GM12878 (cell line): ENCODE data around the gene YWHAG. TPM values are rescaled to one million over a fixed set of nuclear protein-coding genes. Genes with fewer than 3 reads are reported as not detected.

Source experiments
- ATAC-seq: fragments of 200-7000 bp; cut with Tn5 transposase; 3 replicates; pipeline ENCODE4 v1.9.1; 2020; ENCODE audit warnings: mild to moderate bottlenecking, moderate library complexity
- BruUV-seq: library from RNA; stranded (reverse); fragments of 400-500 nt; replicated peaks from 2 replicates; lab custom pipeline; 2021; lab: Mats Ljungman, UMichigan
- CTCF ChIA-PET: fragments of 300-600 bp; sonication (Branson Sonifier 250); formaldehyde crosslinking; extraction: SDS; loops from one replicate; lab custom pipeline; 2021; ENCODE audit warnings: inconsistent platforms; lab: Yijun Ruan, JAX
- POLR2A ChIA-PET: fragments of 350-600 bp; formaldehyde crosslinking; extraction: SDS; loops from one replicate; lab custom pipeline; 2021; ENCODE audit warnings: inconsistent platforms; lab: Charles Lee
- RAD21 ChIA-PET: fragments of 300-600 bp; sonication (Branson Sonifier 250); formaldehyde crosslinking; loops from one replicate; lab custom pipeline; 2023; ENCODE audit warnings: antibody characterized with exemption; ENCODE audit not compliant: unreplicated experiment; lab: Charles Lee
- SMC1A ChIA-PET: fragments of 300-600 bp; sonication (Branson Sonifier 250); formaldehyde crosslinking; loops from one replicate; lab custom pipeline; 2023; ENCODE audit not compliant: unreplicated experiment, uncharacterized antibody; lab: Charles Lee
- DNase-seq: peaks from one replicate; pipeline ENCODE4 v3.0.0-alpha.2; 2011; ENCODE audit warnings: low read depth, low spot score
- FAIRE-seq: peaks from 3 replicates; lab custom pipeline; 2011; peaks lifted over from hg19 to GRCh38; lab: Jason Lieb, UNC
- H2AFZ ChIP-seq: 2 replicates; pipeline ENCODE4 v1.6.0; 2011; ENCODE audit warnings: low read depth, low read length, control low read depth; ENCODE audit not compliant: control insufficient read depth
- H3K27ac ChIP-seq: 2 replicates; pipeline ENCODE4 v1.5.1; 2011; ENCODE audit warnings: control low read depth; ENCODE audit not compliant: control insufficient read depth, insufficient read depth
- H3K27me3 ChIP-seq, 2 experiments: replicated peaks in 1 of 2; 2 replicates each; pipeline versions ENCODE4 v1.6.0 to v1.6.1; 2011; ENCODE audit warnings: low read length in 1 of 2; ENCODE audit not compliant: control insufficient read depth in 2 of 2, insufficient read depth in 2 of 2
- H3K36me3 ChIP-seq, 2 experiments: 2 replicates each; pipeline ENCODE4 v1.5.1; 2011; ENCODE audit warnings: low read length in 1 of 2; ENCODE audit not compliant: control insufficient read depth in 2 of 2, insufficient read depth in 2 of 2
- H3K4me1 ChIP-seq: 2 replicates; pipeline ENCODE4 v1.6.1; 2011; ENCODE audit warnings: mild to moderate bottlenecking, low read length, moderate library complexity, mixed read lengths; ENCODE audit not compliant: control insufficient read depth, insufficient read depth
- H3K4me2 ChIP-seq: 2 replicates; pipeline ENCODE4 v1.6.0; 2011; ENCODE audit warnings: control low read depth; ENCODE audit not compliant: control insufficient read depth, insufficient read depth
- H3K4me3 ChIP-seq: fragments of 200-600 bp; sonication (generic); 2 replicates; pipeline ENCODE4 v1.5.1; 2016
- H3K79me2 ChIP-seq: 2 replicates; pipeline ENCODE4 v1.6.0; 2011; ENCODE audit warnings: low read length; ENCODE audit not compliant: control insufficient read depth, insufficient read depth
- H3K9ac ChIP-seq: 2 replicates; pipeline ENCODE4 v1.8.0; 2011; ENCODE audit warnings: low read length, control low read depth, mixed read lengths; ENCODE audit not compliant: control insufficient read depth, insufficient read depth
- H3K9me3 ChIP-seq: replicated peaks from 3 replicates; pipeline ENCODE4 v1.5.1; 2011; ENCODE audit warnings: mild to moderate bottlenecking, low read length; ENCODE audit not compliant: control insufficient read depth, insufficient read depth
- H4K20me1 ChIP-seq: 2 replicates; pipeline ENCODE4 v1.6.0; 2011; ENCODE audit not compliant: control insufficient read depth, insufficient read depth
- ATF7 ChIP-seq: fragments of 450-650 bp; IDR thresholded peaks from 2 replicates; pipeline ENCODE4 v1.6.1; 2016; ENCODE audit warnings: low read depth, mild to moderate bottlenecking
- CBFB ChIP-seq: IDR thresholded peaks from 2 replicates; pipeline ENCODE4 v1.6.1; 2016; ENCODE audit warnings: antibody characterized with exemption, low read depth
- CBX3 ChIP-seq: fragments of 200-600 bp; sonication (generic); IDR thresholded peaks from 2 replicates; pipeline ENCODE4 v1.6.1; 2016; ENCODE audit warnings: low read depth, borderline replicate concordance
- CREB1 ChIP-seq: IDR thresholded peaks from 2 replicates; pipeline ENCODE4 v1.6.1; 2012; ENCODE audit warnings: low read depth, mild to moderate bottlenecking, inconsistent platforms
- ETV6 ChIP-seq, 2 experiments: fragments of 450-650 bp in 1 of 2; IDR thresholded peaks in 1 of 2; conservative IDR thresholded peaks in 1 of 2; 2 replicates each; pipeline ENCODE4 v1.6.1; 2014; ENCODE audit warnings: antibody characterized with exemption in 1 of 2, borderline replicate concordance in 1 of 2, low read depth in 1 of 2, mild to moderate bottlenecking in 1 of 2, moderate library complexity in 1 of 2
- JUND ChIP-seq: IDR thresholded peaks from 2 replicates; pipeline ENCODE4 v1.6.1; 2012; ENCODE audit warnings: low read depth, mild to moderate bottlenecking, low read length, improper control_type of control experiment, moderate library complexity
- LARP7 ChIP-seq: fragments of 450-650 bp; IDR thresholded peaks from 2 replicates; pipeline ENCODE4 v1.6.1; 2017; ENCODE audit warnings: mild to moderate bottlenecking
- NFIC ChIP-seq: IDR thresholded peaks from 2 replicates; pipeline ENCODE4 v1.6.1; 2012; ENCODE audit warnings: low read depth, mild to moderate bottlenecking, inconsistent platforms, low read length, moderate library complexity
- NR2C1 ChIP-seq: fragments of 450-650 bp; IDR thresholded peaks from 2 replicates; pipeline ENCODE4 v1.6.1; 2017; ENCODE audit warnings: antibody characterized with exemption, mild to moderate bottlenecking, moderate library complexity
- NRF1 ChIP-seq: conservative IDR thresholded peaks from 2 replicates; pipeline ENCODE4 v1.6.1; 2011; ENCODE audit warnings: mild to moderate bottlenecking, low read depth, low read length, improper control_type of control experiment
- POLR2AphosphoS2 ChIP-seq: IDR thresholded peaks from 2 replicates; pipeline ENCODE4 v1.6.1; 2011; ENCODE audit warnings: low read depth, mild to moderate bottlenecking, low read length, improper control_type of control experiment, moderate library complexity
- SMAD1 ChIP-seq: fragments of 450-650 bp; IDR thresholded peaks from 2 replicates; pipeline ENCODE4 v1.6.1; 2018; ENCODE audit warnings: mild to moderate bottlenecking, low read depth; ENCODE audit not compliant: partially characterized antibody
- SP1 ChIP-seq: IDR thresholded peaks from one replicate; pipeline ENCODE4 v1.6.1; 2011; ENCODE audit warnings: low read depth, low read length
- STAT1 ChIP-seq: fragments of 450-650 bp; conservative IDR thresholded peaks from 2 replicates; pipeline ENCODE4 v1.6.1; 2014; ENCODE audit warnings: antibody characterized with exemption, mild to moderate bottlenecking
- TCF3 ChIP-seq: IDR thresholded peaks from 2 replicates; pipeline ENCODE4 v1.6.1; 2012; ENCODE audit warnings: low read depth, mild to moderate bottlenecking, low read length, borderline replicate concordance; ENCODE audit not compliant: insufficient read depth
- WRNIP1 ChIP-seq: IDR thresholded peaks from 2 replicates; pipeline ENCODE4 v1.6.1; 2011; ENCODE audit warnings: low read depth, low read length, improper control_type of control experiment, borderline replicate concordance
- WGBS: methylation state at CpG from one replicate; pipeline ENCODE4 v1.1.6; 2016; ENCODE audit warnings: low lambda C conversion rate; ENCODE audit not compliant: insufficient replicate concordance, insufficient coverage; ENCODE audit errors: missing lambda C conversion rate; 5-methylcytosine and 5-hydroxymethylcytosine counted together
- in situ Hi-C: fragments of 300-500 bp; cut with MboI; formaldehyde crosslinking; loops from 9 replicates; pipeline ENCODE4 v1.14.3; 2018; ENCODE audit warnings: mixed read lengths
- intact Hi-C: fragments of 100-400 bp; cut with micrococcal nuclease; formaldehyde crosslinking; loops from one replicate; pipeline ENCODE4 v1.14.2; 2022; ENCODE audit not compliant: unreplicated experiment
- polyA plus RNA-seq, 11 experiments: library from polyadenylated mRNA; depleted of rRNA in 4 of 11; unstranded in 6 of 11; stranded (reverse) in 5 of 11; fragments of >200 nt; fragmentation: Nextera tagmentation in 4 of 11; fragmentation: Illumina TruSeq in 1 of 11; extraction: Ambion mirVana in 4 of 11; extraction: Trizol in 1 of 11; gene quantifications; 1 replicate in 1 of 11; 2 replicates in 10 of 11; pipeline versions ENCODE4 v1.2.1 to v1.2.3, GENCODE V29; 2011 to 2016; ENCODE audit warnings: inconsistent platforms in 2 of 11, missing spikeins in 2 of 11, low read depth in 1 of 11
- total RNA-seq, 4 experiments: library from RNA; depleted of rRNA in 3 of 4; stranded (reverse); fragments of >200 nt in 3 of 4; fragmentation: Illumina TruSeq in 1 of 4; extraction: Trizol in 1 of 4; gene quantifications; 2 replicates each; pipeline versions ENCODE4 v1.2.1 to v1.2.3, GENCODE V29; 2013 to 2021
- TF ChIP-seq, protein P1 (sequence below): IDR thresholded peaks from 2 replicates; pipeline ENCODE4 v1.6.1; 2011; ENCODE audit warnings: mild to moderate bottlenecking, low read depth, low read length, moderate library complexity; ENCODE audit not compliant: insufficient replicate concordance
- TF ChIP-seq, protein P2 (sequence below): IDR thresholded peaks from 2 replicates; pipeline ENCODE4 v1.6.1; 2012; ENCODE audit warnings: low read depth, low read length, improper control_type of control experiment
- TF ChIP-seq, protein P3 (sequence below): IDR thresholded peaks from 2 replicates; pipeline ENCODE4 v1.6.1; 2011; ENCODE audit warnings: borderline replicate concordance, low read depth, mild to moderate bottlenecking, moderate library complexity, mixed read lengths, low read length; ENCODE audit not compliant: insufficient read depth; ENCODE audit errors: extremely low read length

Gene YWHAG
- total and polyA plus RNA-seq, 10 of the 15 experiments (the other 5 are each of a cell fraction or from before 2014, with no cell fraction given) = 20.2 to 157 (median 41.3) TPM

DNA sequence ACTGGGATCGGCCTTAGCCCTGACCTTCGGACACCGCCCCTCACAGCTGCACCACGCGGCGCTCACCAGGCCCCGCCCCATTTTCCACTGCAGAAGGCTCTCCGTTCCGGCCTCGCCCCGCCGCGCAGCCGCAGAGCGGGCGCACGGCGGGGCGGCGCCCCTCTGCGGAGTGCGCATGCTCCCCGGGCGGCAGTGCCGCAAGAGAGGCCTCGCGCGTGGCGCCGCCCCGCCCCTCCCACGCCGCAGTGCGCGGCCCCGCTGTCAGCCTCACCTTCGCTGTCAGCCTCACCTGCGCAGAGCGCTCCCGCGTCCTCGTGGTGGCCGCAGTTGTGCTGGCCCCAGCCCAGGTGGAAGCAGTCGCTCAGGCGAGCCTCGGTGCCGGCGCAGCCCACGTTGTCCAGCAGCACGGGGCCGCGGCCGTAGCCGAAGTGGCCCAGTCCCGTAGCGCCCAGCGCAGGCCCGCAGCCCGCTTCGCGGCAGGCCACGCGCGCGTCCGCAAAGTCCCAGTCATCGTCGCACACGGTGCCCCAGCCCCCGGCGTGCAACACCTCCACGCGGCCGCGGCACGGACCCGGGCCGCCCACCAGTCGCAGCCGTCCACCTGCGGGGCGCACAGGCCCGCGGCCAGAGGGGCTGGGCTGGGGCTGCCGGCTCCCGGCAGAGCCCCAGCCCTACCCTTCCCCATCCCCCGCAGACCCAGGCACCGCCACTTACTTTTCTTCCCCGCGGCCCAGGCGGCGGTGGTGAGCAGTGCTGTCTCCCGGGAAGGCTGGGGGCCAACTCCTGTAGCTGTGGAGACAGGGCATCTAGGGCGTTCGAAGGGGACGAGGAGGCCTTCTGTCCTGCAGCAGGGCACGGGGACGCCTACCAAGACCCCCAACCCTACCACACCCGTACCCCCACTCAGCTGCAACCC is 34.6 kb upstream of the YWHAG start:
- ATAC-seq (peak; percentile 96), FAIRE-seq (peak; percentile 97), DNase-seq (peak; percentile 66)
- Histone ChIP-seq H3K9ac (peak overlapping the region; percentile 17; the same call in 1 of the 2 replicates), H3K27me3 (no peaks in the 10 kb centered on the region), H3K27ac (no peak overlapping the region), H3K4me1 (peaks cover 12% of the 10 kb centered on the region), H3K4me2 (peak overlapping the region; percentile 70), H2AFZ (peak overlapping the region; percentile 87), H3K4me3 (peak overlapping the region; percentile 67; the same call in 1 of the 2 replicates), H3K36me3 (no peaks in the 10 kb centered on the region), H3K9me3 (no peaks in the 10 kb centered on the region), H4K20me1 (no peaks in the 10 kb centered on the region), H3K79me2 (no peaks in the 10 kb centered on the region)
- ChIA-PET RAD21 (no interaction called here), POLR2A (interaction anchor here (0.6 to 2.3 kb wide), 3 partner anchors 11 to 348 kb away, joined by 3 to 5 read pairs (median 4); no protein-coding TSS in a partner anchor), CTCF (interaction anchor here (0.7 to 0.9 kb wide), 2 partner anchors 34 to 200 kb away, joined by 3 read pairs; no protein-coding TSS in a partner anchor), SMC1A (no interaction called here)
- in situ Hi-C loops = no loop called here
- intact Hi-C loops = loop anchor here (2.0 kb wide), 1 partner anchor 75 kb away; no protein-coding TSS in a partner anchor
- no TSS peak for BruUV-seq
- WGBS = 3% methylated on average over 99 of the region's 99 CpGs
- TF ChIP-seq JUND (0 out of 2 replicates have a peak, but pooled peaks have one; percentile 5), SMAD1 (no peak), CBX3 (no peak), TCF3 (0 out of 2 replicates have a peak, but pooled peaks have one; percentile 25), LARP7 (peak; percentile 90), ATF7 (no peak), WRNIP1 (no peak), NR2C1 (peak; percentile 22; the same call in 1 of the 2 replicates), SP1 (no peak), ETV6 (conservative IDR thresholded peaks at IDR 0.05 in 1 of 2, IDR thresholded peaks at IDR 0.05 in 1 of 2; ENCODE audit: borderline replicate concordance in 1 of 2, low read depth in 1 of 2) (no peak), NRF1 (peak; percentile 85), POLR2AphosphoS2 (peak; percentile 39; the same call in 1 of the 2 replicates), CREB1 (no peak), NFIC (no peak), CBFB (no peak), STAT1 (0 out of 2 replicates have a peak, but pooled peaks have one; percentile 63)
- TF ChIP-seq, protein P1, sequence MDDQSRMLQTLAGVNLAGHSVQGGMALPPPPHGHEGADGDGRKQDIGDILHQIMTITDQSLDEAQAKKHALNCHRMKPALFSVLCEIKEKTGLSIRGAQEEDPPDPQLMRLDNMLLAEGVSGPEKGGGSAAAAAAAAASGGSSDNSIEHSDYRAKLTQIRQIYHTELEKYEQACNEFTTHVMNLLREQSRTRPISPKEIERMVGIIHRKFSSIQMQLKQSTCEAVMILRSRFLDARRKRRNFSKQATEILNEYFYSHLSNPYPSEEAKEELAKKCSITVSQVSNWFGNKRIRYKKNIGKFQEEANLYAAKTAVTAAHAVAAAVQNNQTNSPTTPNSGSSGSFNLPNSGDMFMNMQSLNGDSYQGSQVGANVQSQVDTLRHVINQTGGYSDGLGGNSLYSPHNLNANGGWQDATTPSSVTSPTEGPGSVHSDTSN = no peak
- TF ChIP-seq, protein P2, sequence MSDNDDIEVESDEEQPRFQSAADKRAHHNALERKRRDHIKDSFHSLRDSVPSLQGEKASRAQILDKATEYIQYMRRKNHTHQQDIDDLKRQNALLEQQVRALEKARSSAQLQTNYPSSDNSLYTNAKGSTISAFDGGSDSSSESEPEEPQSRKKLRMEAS = peak; percentile 57
- TF ChIP-seq, protein P3, sequence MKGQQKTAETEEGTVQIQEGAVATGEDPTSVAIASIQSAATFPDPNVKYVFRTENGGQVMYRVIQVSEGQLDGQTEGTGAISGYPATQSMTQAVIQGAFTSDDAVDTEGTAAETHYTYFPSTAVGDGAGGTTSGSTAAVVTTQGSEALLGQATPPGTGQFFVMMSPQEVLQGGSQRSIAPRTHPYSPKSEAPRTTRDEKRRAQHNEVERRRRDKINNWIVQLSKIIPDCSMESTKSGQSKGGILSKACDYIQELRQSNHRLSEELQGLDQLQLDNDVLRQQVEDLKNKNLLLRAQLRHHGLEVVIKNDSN = peak; percentile 45
